OCI-LY3 (cell line): ENCODE results near the gene FAM89A.
"Not testable (repeated sequence)": the region's sequence is repeated elsewhere in the genome, so short reads cannot be mapped to it uniquely, and the experiment has no call there.

ENCODE experiments used
- CTCF ChIP-seq: fragments of 200-600, 300-600 bp; sonication (generic); IDR thresholded peaks from 2 replicates; pipeline ENCODE4 v1.5.1; 2014; ENCODE audit warnings: antibody characterized with exemption, low read length, low read depth
- EZH2phosphoT487 ChIP-seq: fragments of 200-600 bp; shearing (Covaris generic); IDR thresholded peaks from 2 replicates; pipeline ENCODE4 v1.6.1; 2018; ENCODE audit warnings: antibody characterized with exemption, mixed run types, low read depth

DNA sequence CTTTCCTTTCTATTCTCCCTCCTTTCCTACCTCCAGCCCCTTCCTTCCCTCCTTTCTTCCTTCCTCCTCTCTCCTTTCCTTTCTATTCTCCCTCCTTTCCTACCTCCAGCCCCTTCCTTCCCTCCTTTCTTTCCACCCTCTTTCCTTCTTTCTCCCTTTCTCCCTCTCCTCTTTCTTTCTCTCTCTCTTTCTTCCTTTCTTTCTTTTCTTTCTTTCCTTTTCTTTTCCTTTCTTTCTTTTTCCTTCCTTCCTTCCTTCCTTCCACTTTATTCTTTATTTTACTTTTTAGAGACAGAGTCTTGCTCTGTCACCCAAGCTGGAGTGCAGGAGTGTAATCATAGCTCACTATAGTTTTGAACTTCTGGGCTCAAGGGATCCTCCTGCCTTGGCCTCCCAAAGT, 7.5 kb upstream of the FAM89A start:
- not testable (repeated sequence) for TF ChIP-seq CTCF, EZH2phosphoT487
